NCI-H2081 (cell line): Measurements from ENCODE around the gene ELMO1.

Experiments
- DNase-seq, 2 experiments: peaks; one replicate each; lab custom pipeline; 2025; lab: John Stamatoyannopoulos, UW

Gene ELMO1

GRCh38 chr7:36916116-36916515, 532.5 kb downstream of the ELMO1 start:
- no peak for DNase-seq

GRCh38 chr7:36911788-36912187, 536.9 kb downstream of the ELMO1 start:
- peak; percentile 42 to 87 for DNase-seq

GRCh38 chr7:36910859-36911258, 537.8 kb downstream of the ELMO1 start:
- DNase-seq, result no peak

GRCh38 chr7:36910401-36910800, 538.3 kb downstream of the ELMO1 start:
- DNase-seq, result no peak

- no peak for DNase-seq
Observed at GRCh38 chr7:36906956-36907635, 541.6 kb downstream of the ELMO1 start.

- peak in 1 of 2 experiments; percentile 30 for DNase-seq
Observed at GRCh38 chr7:36906448-36906847, 542.2 kb downstream of the ELMO1 start.

GRCh38 chr7:36905841-36906240, 542.8 kb downstream of the ELMO1 start:
- no peak for DNase-seq

- peak; percentile 59 to 82 for DNase-seq
Observed at GRCh38 chr7:36904802-36905201, 543.9 kb downstream of the ELMO1 start.

- no peak for DNase-seq
Observed at GRCh38 chr7:36904101-36904500, 544.6 kb downstream of the ELMO1 start.

- DNase-seq, result peak; percentile 38 to 69
Observed at GRCh38 chr7:36900988-36901710, 547.5 kb downstream of the ELMO1 start.

- no peak for DNase-seq
Observed at GRCh38 chr7:36898186-36898585, 550.5 kb downstream of the ELMO1 start.

- no peak for DNase-seq
Observed at GRCh38 chr7:36896956-36897590, 551.6 kb downstream of the ELMO1 start.

- peak in 1 of 2 experiments; percentile 16 for DNase-seq
Observed at GRCh38 chr7:36896418-36896817, 552.2 kb downstream of the ELMO1 start.

GRCh38 chr7:36895192-36895591, 553.5 kb downstream of the ELMO1 start:
- DNase-seq, result peak in 1 of 2 experiments; percentile 45

- no peak for DNase-seq
Observed at GRCh38 chr7:36894190-36894589, 554.5 kb downstream of the ELMO1 start.

GRCh38 chr7:36889182-36889581, 559.5 kb downstream of the ELMO1 start:
- DNase-seq, result no peak

GRCh38 chr7:36887969-36888368, 560.7 kb downstream of the ELMO1 start:
- DNase-seq, result no peak

- DNase-seq, result no peak
Observed at GRCh38 chr7:36887233-36887632, 561.4 kb downstream of the ELMO1 start.

GRCh38 chr7:36884910-36885309, 563.8 kb downstream of the ELMO1 start:
- DNase-seq, result no peak

GRCh38 chr7:36884351-36884750, 564.3 kb downstream of the ELMO1 start:
- DNase-seq, result no peak

- peak; percentile 17 to 42 for DNase-seq
Observed at GRCh38 chr7:36881233-36881874, 567.3 kb downstream of the ELMO1 start.

GRCh38 chr7:36880108-36880507, 568.6 kb downstream of the ELMO1 start:
- DNase-seq, result no peak

- no peak for DNase-seq
Observed at GRCh38 chr7:36879021-36879420, 569.6 kb downstream of the ELMO1 start.
